Measurements from ENCODE around the gene TOM1.

DNA sequence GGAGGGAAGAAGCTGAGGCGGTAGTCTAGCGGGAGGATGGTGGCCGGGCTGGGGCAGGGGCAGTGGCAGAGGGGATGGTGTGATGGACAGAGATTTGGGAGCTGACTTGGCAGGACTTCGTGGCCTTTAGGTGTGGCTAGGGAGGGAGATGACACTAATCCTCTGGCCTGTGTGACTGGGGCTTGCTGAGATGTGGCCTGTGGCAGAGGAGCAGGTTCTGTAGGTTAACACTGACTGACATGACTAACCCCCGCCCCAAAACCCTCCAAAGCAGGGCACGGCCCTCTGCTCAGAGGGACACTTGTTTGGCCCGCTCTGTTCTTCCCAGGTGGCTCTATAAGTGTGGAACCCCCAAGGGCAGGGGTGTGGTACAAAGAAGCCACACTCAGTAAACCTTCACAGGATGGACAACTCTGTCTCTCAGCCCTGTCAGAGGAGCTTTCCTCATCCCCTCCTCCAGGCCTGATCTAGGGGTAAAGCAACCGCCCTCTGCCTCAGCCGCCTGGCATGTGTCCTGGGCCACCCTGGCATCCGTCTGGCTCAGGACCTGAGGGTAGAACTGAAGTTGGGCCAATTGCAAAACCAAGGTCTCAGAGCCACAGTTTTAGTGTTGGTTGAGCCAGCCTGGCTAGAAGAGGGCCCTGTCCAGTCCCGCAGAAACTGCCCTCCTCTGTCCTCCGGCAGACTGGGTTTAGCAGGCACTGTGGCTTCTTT is 15.6 kb downstream of the TOM1 start:
- TF ChIP-seq, protein P1, sequence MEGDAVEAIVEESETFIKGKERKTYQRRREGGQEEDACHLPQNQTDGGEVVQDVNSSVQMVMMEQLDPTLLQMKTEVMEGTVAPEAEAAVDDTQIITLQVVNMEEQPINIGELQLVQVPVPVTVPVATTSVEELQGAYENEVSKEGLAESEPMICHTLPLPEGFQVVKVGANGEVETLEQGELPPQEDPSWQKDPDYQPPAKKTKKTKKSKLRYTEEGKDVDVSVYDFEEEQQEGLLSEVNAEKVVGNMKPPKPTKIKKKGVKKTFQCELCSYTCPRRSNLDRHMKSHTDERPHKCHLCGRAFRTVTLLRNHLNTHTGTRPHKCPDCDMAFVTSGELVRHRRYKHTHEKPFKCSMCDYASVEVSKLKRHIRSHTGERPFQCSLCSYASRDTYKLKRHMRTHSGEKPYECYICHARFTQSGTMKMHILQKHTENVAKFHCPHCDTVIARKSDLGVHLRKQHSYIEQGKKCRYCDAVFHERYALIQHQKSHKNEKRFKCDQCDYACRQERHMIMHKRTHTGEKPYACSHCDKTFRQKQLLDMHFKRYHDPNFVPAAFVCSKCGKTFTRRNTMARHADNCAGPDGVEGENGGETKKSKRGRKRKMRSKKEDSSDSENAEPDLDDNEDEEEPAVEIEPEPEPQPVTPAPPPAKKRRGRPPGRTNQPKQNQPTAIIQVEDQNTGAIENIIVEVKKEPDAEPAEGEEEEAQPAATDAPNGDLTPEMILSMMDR (IDR thresholded peaks at IDR 0.05) = no peak
- no peak for TF ChIP-seq POLR2A (IDR thresholded peaks at IDR 0.05)

Data from transverse colon (tissue), 3 donors.